Measurements from ENCODE around the gene JADE2.
A peak's percentile ranks its signal among the peaks of the same experiment; 100 is the strongest.
"Not testable (repeated sequence)": the region's sequence is repeated elsewhere in the genome, so short reads cannot be mapped to it uniquely, and the experiment has no call there.

JADE2 gene

GRCh38 chr5:134507452-134507851 lies 18.0 kb upstream of the JADE2 start:
- no peak for DNase-seq (ENCODE audit: low read depth in 2 of 2)

- no peak for DNase-seq (ENCODE audit: low read depth in 2 of 2)
Observed at GRCh38 chr5:134508521-134509195, 16.8 kb upstream of the JADE2 start.

- no peak for DNase-seq (ENCODE audit: low read depth in 2 of 2)
Observed at GRCh38 chr5:134509308-134510040, 16.0 kb upstream of the JADE2 start.

GRCh38 chr5:134510970-134511795 lies 14.3 kb upstream of the JADE2 start:
- peak; percentile 30 to 51 for DNase-seq (ENCODE audit: low read depth in 2 of 2)

- no peak for DNase-seq (ENCODE audit: low read depth in 2 of 2)
Observed at GRCh38 chr5:134511796-134512660, 13.4 kb upstream of the JADE2 start.

- DNase-seq (ENCODE audit: low read depth in 2 of 2), result no peak
Observed at GRCh38 chr5:134512661-134512999, 12.8 kb upstream of the JADE2 start.

- DNase-seq (ENCODE audit: low read depth in 2 of 2), result no peak
Observed at GRCh38 chr5:134515801-134516200, 9.7 kb upstream of the JADE2 start.

- not testable (repeated sequence) for DNase-seq (ENCODE audit: low read depth in 2 of 2)
Observed at GRCh38 chr5:134516984-134517383, 8.5 kb upstream of the JADE2 start.

GRCh38 chr5:134517553-134517952 lies 7.9 kb upstream of the JADE2 start:
- no peak for DNase-seq (ENCODE audit: low read depth in 2 of 2)

- DNase-seq (ENCODE audit: low read depth in 2 of 2), result no peak
Observed at GRCh38 chr5:134519989-134520388, 5.5 kb upstream of the JADE2 start.

GRCh38 chr5:134521841-134522240 lies 3.6 kb upstream of the JADE2 start:
- no peak for DNase-seq (ENCODE audit: low read depth in 2 of 2)

- no peak for DNase-seq (ENCODE audit: low read depth in 2 of 2)
Observed at GRCh38 chr5:134523543-134524271, 1.8 kb upstream of the JADE2 start.

GRCh38 chr5:134524272-134524825 lies 1.1 kb upstream of the JADE2 start:
- peak; percentile 38 to 41 for DNase-seq (ENCODE audit: low read depth in 2 of 2)

GRCh38 chr5:134525683-134526482 lies 413 bp downstream of the JADE2 start:
- DNase-seq (ENCODE audit: low read depth in 2 of 2), result peak in 1 of 2 donors; percentile 34

GRCh38 chr5:134526483-134527155 lies 1.1 kb downstream of the JADE2 start:
- peak; percentile 9 to 40 for DNase-seq (ENCODE audit: low read depth in 2 of 2)

GRCh38 chr5:134527156-134527960 lies 1.9 kb downstream of the JADE2 start:
- peak; percentile 52 to 57 for DNase-seq (ENCODE audit: low read depth in 2 of 2)

- no peak for DNase-seq (ENCODE audit: low read depth in 2 of 2)
Observed at GRCh38 chr5:134527961-134528424, 2.5 kb downstream of the JADE2 start.

GRCh38 chr5:134528556-134528955 lies 3.1 kb downstream of the JADE2 start:
- no peak for DNase-seq (ENCODE audit: low read depth in 2 of 2)

All from activated CD8-positive, alpha-beta memory T cell treated with anti-CD3 and anti-CD28 coated beads for 4 hours (primary cell).